IMR-90 (cell line): ENCODE results near the gene GRIA3. TPM values are rescaled to one million over a fixed set of nuclear protein-coding genes. Genes with fewer than 3 reads are reported as not detected.
"Not testable (repeated sequence)": the region's sequence is repeated elsewhere in the genome, so short reads cannot be mapped to it uniquely, and the experiment has no call there.

Experiments used
- ATAC-seq: fragments of 200-7000 bp; cut with Tn5 transposase; 2 replicates; pipeline ENCODE4 v1.9.1; 2020; ENCODE audit warnings: low read depth, mild to moderate bottlenecking, moderate library complexity
- BruUV-seq: library from RNA; stranded (reverse); fragments of 400-500 nt; replicated peaks from 2 replicates; lab custom pipeline; 2021; lab: Mats Ljungman, UMichigan
- CTCF ChIA-PET: fragments of 300-600 bp; formaldehyde crosslinking; extraction: SDS; loops from one replicate; lab custom pipeline; 2021; ENCODE audit warnings: antibody characterized with exemption; lab: Yijun Ruan, JAX
- POLR2A ChIA-PET: fragments of 300-600 bp; sonication (Branson Sonifier 250); formaldehyde crosslinking; loops from one replicate; lab custom pipeline; 2022; ENCODE audit warnings: antibody characterized with exemption; ENCODE audit not compliant: unreplicated experiment; lab: Charles Lee
- DNase-seq: peaks from one replicate; pipeline ENCODE4 v3.0.0; 2013
- H2AFZ ChIP-seq: replicated peaks from 2 replicates; pipeline ENCODE3; 2013; ENCODE audit warnings: low read length, mild to moderate bottlenecking; ENCODE audit not compliant: poor library complexity
- H2AK5ac ChIP-seq: 2 replicates; pipeline ENCODE4 v1.6.1; 2013; ENCODE audit warnings: low read depth, low read length, inconsistent platforms
- H2AK9ac ChIP-seq: replicated peaks from 2 replicates; pipeline ENCODE3; 2013; ENCODE audit warnings: mild to moderate bottlenecking, low read depth, low read length, moderate library complexity; ENCODE audit not compliant: poor library complexity
- H2BK120ac ChIP-seq: 2 replicates; pipeline ENCODE4 v1.6.1; 2013; ENCODE audit warnings: low read depth, low read length, inconsistent platforms
- H2BK15ac ChIP-seq: 3 replicates; pipeline ENCODE4 v1.6.1; 2013; ENCODE audit warnings: low read depth, low read length, inconsistent platforms
- H2BK20ac ChIP-seq: 2 replicates; pipeline ENCODE4 v1.6.1; 2013; ENCODE audit warnings: low read depth, mild to moderate bottlenecking, inconsistent platforms, low read length, moderate library complexity
- H2BK5ac ChIP-seq: 2 replicates; pipeline ENCODE4 v1.6.1; 2013; ENCODE audit warnings: mild to moderate bottlenecking, low read depth, low read length, inconsistent platforms; ENCODE audit not compliant: poor library complexity, severe bottlenecking
- H3K14ac ChIP-seq: replicated peaks from 2 replicates; pipeline ENCODE4 v1.6.1; 2013; ENCODE audit warnings: low read depth, low read length, inconsistent platforms
- H3K18ac ChIP-seq: 2 replicates; pipeline ENCODE4 v1.6.1; 2013; ENCODE audit warnings: low read depth, low read length, control low read depth
- H3K23ac ChIP-seq: 2 replicates; pipeline ENCODE4 v1.6.1; 2013; ENCODE audit warnings: low read depth, low read length, inconsistent platforms
- H3K27ac ChIP-seq: 2 replicates; pipeline ENCODE4 v1.5.1; 2013; ENCODE audit warnings: mild to moderate bottlenecking, control low read depth, low read length; ENCODE audit not compliant: insufficient read depth
- H3K27me3 ChIP-seq: 2 replicates; pipeline ENCODE4 v1.6.1; 2013; ENCODE audit warnings: low read length; ENCODE audit not compliant: control insufficient read depth, insufficient read depth
- H3K36me3 ChIP-seq: 2 replicates; pipeline ENCODE4 v1.6.1; 2013; ENCODE audit warnings: low read length, mixed read lengths; ENCODE audit not compliant: control insufficient read depth, insufficient read depth
- H3K4ac ChIP-seq: 2 replicates; pipeline ENCODE4 v1.6.1; 2013; ENCODE audit warnings: low read depth, low read length, inconsistent platforms
- H3K4me1 ChIP-seq: 2 replicates; pipeline ENCODE4 v1.6.1; 2013; ENCODE audit warnings: low read length, mixed read lengths; ENCODE audit not compliant: control insufficient read depth, insufficient read depth
- H3K4me2 ChIP-seq: 2 replicates; pipeline ENCODE4 v1.6.1; 2013; ENCODE audit warnings: low read depth, mild to moderate bottlenecking, control low read depth, low read length, moderate library complexity
- H3K4me3 ChIP-seq: 2 replicates; pipeline ENCODE4 v1.5.1; 2013; ENCODE audit warnings: low read depth, mild to moderate bottlenecking, control low read depth, low read length, moderate library complexity; ENCODE audit not compliant: insufficient read depth
- H3K56ac ChIP-seq: 2 replicates; pipeline ENCODE4 v1.6.1; 2013; ENCODE audit warnings: low read length, inconsistent platforms; ENCODE audit not compliant: insufficient read depth; ENCODE audit errors: extremely low read depth
- H3K79me1 ChIP-seq, 2 experiments: 2 replicates each; pipeline ENCODE4 v1.6.1; 2013; ENCODE audit warnings: low read length in 2 of 2, inconsistent platforms in 1 of 2, low read depth in 1 of 2
- H3K9ac ChIP-seq: 2 replicates; pipeline ENCODE4 v1.6.1; 2013; ENCODE audit warnings: low read depth, low read length, control low read depth
- H3K9me1 ChIP-seq: 2 replicates; pipeline ENCODE4 v1.6.1; 2013; ENCODE audit warnings: low read length, inconsistent platforms; ENCODE audit not compliant: insufficient read depth
- H3K9me3 ChIP-seq: 2 replicates; pipeline ENCODE4 v1.6.1; 2013; ENCODE audit warnings: low read length; ENCODE audit not compliant: control insufficient read depth, insufficient read depth
- H4K20me1 ChIP-seq: 2 replicates; pipeline ENCODE4 v1.6.1; 2013; ENCODE audit warnings: low read length, inconsistent platforms; ENCODE audit not compliant: insufficient read depth
- H4K5ac ChIP-seq: 2 replicates; pipeline ENCODE4 v1.6.1; 2013; ENCODE audit warnings: mild to moderate bottlenecking, low read depth, low read length, control low read depth
- H4K8ac ChIP-seq, 2 experiments: 2 replicates each; pipeline ENCODE4 v1.6.1; 2013; ENCODE audit warnings: low read depth in 2 of 2, low read length in 2 of 2, control low read depth in 1 of 2, inconsistent platforms in 1 of 2
- H4K91ac ChIP-seq: 2 replicates; pipeline ENCODE4 v1.6.1; 2013; ENCODE audit warnings: low read depth, low read length, inconsistent platforms; ENCODE audit not compliant: insufficient read depth
- CHD1 ChIP-seq: IDR thresholded peaks from 2 replicates; pipeline ENCODE4 v1.6.1; 2012; ENCODE audit warnings: low read depth, low read length, improper control_type of control experiment
- MAZ ChIP-seq: IDR thresholded peaks from 2 replicates; pipeline ENCODE4 v1.6.1; 2012; ENCODE audit warnings: low read depth, mild to moderate bottlenecking, low read length, improper control_type of control experiment, moderate library complexity, borderline replicate concordance
- MXI1 ChIP-seq: IDR thresholded peaks from 2 replicates; pipeline ENCODE4 v1.6.1; 2012; ENCODE audit warnings: low read depth, mild to moderate bottlenecking, low read length, moderate library complexity, borderline replicate concordance
- WGBS, 2 experiments: methylation state at CpG; one replicate each; pipeline versions ENCODE4 v1.1.5 to v1.1.7; 2013; ENCODE audit warnings: missing lambda C conversion rate in 2 of 2; ENCODE audit not compliant: insufficient read length in 1 of 2; ENCODE audit errors: extremely low coverage in 2 of 2; 5-methylcytosine and 5-hydroxymethylcytosine counted together
- dilution Hi-C: fragments of 300-500 bp; cut with HindIII; formaldehyde crosslinking; loops from one replicate; pipeline ENCODE4 v1.14.3; 2018; ENCODE audit warnings: low sequenced_read_pairs; ENCODE audit not compliant: unreplicated experiment
- in situ Hi-C: fragments of 300-500 bp; cut with MboI; formaldehyde crosslinking; loops from 3 replicates; pipeline ENCODE4 v1.14.3; 2019; ENCODE audit warnings: low sequenced_read_pairs, inconsistent platforms, mixed read lengths
- intact Hi-C: fragments of 100-400 bp; cut with micrococcal nuclease; formaldehyde crosslinking; loops from 2 replicates; pipeline ENCODE4 v1.10.0; 2022
- polyA plus RNA-seq, 3 experiments: library from polyadenylated mRNA; depleted of rRNA; stranded (reverse); fragments of >200 nt; gene quantifications; 2 replicates each; pipeline ENCODE4 v1.2.3, GENCODE V29; 2012; ENCODE audit warnings: low replicate concordance in 1 of 3
- total RNA-seq: library from RNA; depleted of rRNA; stranded (reverse); fragments of >200 nt; gene quantifications from 2 replicates; pipeline ENCODE4 v1.2.3, GENCODE V29; 2012

The GRIA3 gene
- total and polyA plus RNA-seq, 2 of the 4 experiments (the other 2 are of a cell fraction) = not detected

- H3K9me1 ChIP-seq = no peaks in the 10 kb centered on the region
- no peak overlapping the region for H2BK15ac ChIP-seq
- no peaks in the 10 kb centered on the region for H3K27me3 ChIP-seq
- TF ChIP-seq MAZ (no peak), CHD1 (no peak), MXI1 (no peak)
- no TSS peak for BruUV-seq
- H3K23ac ChIP-seq = no peak overlapping the region
- H4K8ac ChIP-seq = no peak overlapping the region
- in situ Hi-C loops (no loop called here), intact Hi-C loops (no loop called here), dilution Hi-C loops (no loop called here)
- H3K56ac ChIP-seq = no peak overlapping the region
- H3K36me3 ChIP-seq = no peaks in the 10 kb centered on the region
- no CpG with 5 or more reads among the region's 2 CpGs for WGBS, 2 experiments
- CTCF ChIA-PET = interaction anchor here (1.1 kb wide), 1 partner anchor 17 kb away, joined by 3 read pairs; no protein-coding TSS in a partner anchor
- no peak overlapping the region for H4K5ac ChIP-seq
- H2AK9ac ChIP-seq = no peak overlapping the region
- no peak overlapping the region for H3K4ac ChIP-seq
- no peak overlapping the region for H3K14ac ChIP-seq
- H2BK20ac ChIP-seq = no peak overlapping the region
- no peak overlapping the region for H3K27ac ChIP-seq
- H3K9ac ChIP-seq = no peak overlapping the region
- POLR2A ChIA-PET = no interaction called here
- DNase-seq = no peak
- H3K4me1 ChIP-seq = no peaks in the 10 kb centered on the region
- no peaks in the 10 kb centered on the region for H3K79me1 ChIP-seq
- no peak overlapping the region for H2AFZ ChIP-seq
- H2BK120ac ChIP-seq = no peak overlapping the region
- H2BK5ac ChIP-seq = no peak overlapping the region
- H3K9me3 ChIP-seq = no peaks in the 10 kb centered on the region
- H2AK5ac ChIP-seq = no peak overlapping the region
- H3K18ac ChIP-seq = no peak overlapping the region
- H3K4me2 ChIP-seq = no peak overlapping the region
- ATAC-seq = no peak
- H3K4me3 ChIP-seq = no peak overlapping the region
- H4K20me1 ChIP-seq = no peaks in the 10 kb centered on the region
- H4K91ac ChIP-seq = no peak overlapping the region
Measured at GRCh38 chrX:123525123-123525725, 341.1 kb downstream of the GRIA3 start.

- WGBS, 2 experiments = no CpG with 5 or more reads among the region's 1 CpG
- H4K91ac ChIP-seq, H4K8ac ChIP-seq, H3K4me2 ChIP-seq, dilution Hi-C loops, intact Hi-C loops, in situ Hi-C loops, POLR2A ChIA-PET, H4K20me1 ChIP-seq, H2BK20ac ChIP-seq, H2BK15ac ChIP-seq, CTCF ChIA-PET, ATAC-seq, H2AK5ac ChIP-seq, H3K9ac ChIP-seq, H3K4ac ChIP-seq, DNase-seq, H4K5ac ChIP-seq, H3K4me3 ChIP-seq, H2AK9ac ChIP-seq, H3K14ac ChIP-seq, H3K27ac ChIP-seq, H2BK5ac ChIP-seq, H3K36me3 ChIP-seq, H3K9me1 ChIP-seq, H3K23ac ChIP-seq, BruUV-seq, H3K27me3 ChIP-seq, H2BK120ac ChIP-seq, H3K18ac ChIP-seq, H3K56ac ChIP-seq, H3K4me1 ChIP-seq, H3K79me1 ChIP-seq, H2AFZ ChIP-seq, H3K9me3 ChIP-seq: not testable (repeated sequence)
Measured at GRCh38 chrX:123530726-123531125, 346.6 kb downstream of the GRIA3 start.
